Measurements from ENCODE around the gene LGALS3BP.
A peak's percentile ranks its signal among the peaks of the same experiment; 100 is the strongest.
"Not testable (repeated sequence)": the region's sequence is repeated elsewhere in the genome, so short reads cannot be mapped to it uniquely, and the experiment has no call there.

Gene LGALS3BP

GRCh38 chr17:78979780-78980623 lies at the start of gene LGALS3BP:
TSS of gene LGALS3BP (minus strand) at chr17:78979923. CDS start at chr17:78977191, 2,732 bp downstream.
- H3K4me3 Mint-ChIP-seq = peak within 1 kb of the TSS; percentile 72
- no peaks in the 10 kb centered on the region for H3K9me3 Mint-ChIP-seq (ENCODE audit: low read depth)
- no peaks in the 10 kb centered on the region for H3K27me3 Mint-ChIP-seq
- H3K4me1 Mint-ChIP-seq (ENCODE audit: low read depth) = peaks cover 15% of the 10 kb centered on the region
- H3K27ac Mint-ChIP-seq = peak within 1 kb of the TSS; percentile 81
- no peaks in the 10 kb centered on the region for H3K36me3 Mint-ChIP-seq

DNA sequence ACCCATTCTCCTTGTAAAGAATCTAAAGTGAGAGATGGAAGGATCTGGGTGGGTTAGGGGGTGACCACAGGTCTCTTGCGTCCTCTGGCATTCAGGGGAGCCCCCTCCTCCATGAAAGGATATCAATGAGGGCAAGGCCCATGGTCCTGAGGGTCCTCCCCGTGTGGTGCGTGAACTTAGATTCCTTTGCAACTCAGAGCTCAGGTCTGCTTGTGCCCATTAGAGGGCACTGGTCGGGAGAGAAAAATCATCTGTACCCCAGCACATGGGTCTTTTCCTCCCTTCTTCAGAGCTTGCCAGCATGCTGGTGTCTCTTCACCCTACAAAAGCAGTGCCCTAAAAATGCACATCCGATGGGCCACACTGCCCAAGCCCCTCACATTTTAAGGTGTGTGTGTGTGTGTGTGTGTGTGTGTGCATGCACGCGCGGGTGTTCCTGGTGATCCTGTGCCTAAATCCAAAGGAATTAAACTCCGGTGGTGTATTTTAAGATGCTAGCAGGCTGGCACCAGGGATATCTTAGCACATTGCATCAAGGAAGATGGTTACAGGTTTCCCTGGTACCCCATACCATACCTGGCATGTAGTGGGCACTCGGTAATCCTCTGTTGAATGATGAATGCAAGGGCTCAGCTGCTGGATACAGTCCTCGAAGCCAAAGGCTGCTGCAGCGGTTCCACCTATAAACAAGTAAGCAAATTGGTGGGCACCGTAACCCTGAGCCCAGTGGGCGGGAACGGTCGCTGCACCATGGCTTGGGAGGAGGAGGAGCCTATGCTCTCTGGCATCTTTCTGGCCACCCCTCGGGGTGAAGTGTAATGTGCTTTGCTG lies 49.0 kb upstream of the LGALS3BP start:
- no peaks in the 10 kb centered on the region for H3K36me3 Mint-ChIP-seq

GRCh38 chr17:79027925-79028491 lies 48.3 kb upstream of the LGALS3BP start:
- no peak overlapping the region for H3K27ac Mint-ChIP-seq
- peaks cover 7% of the 10 kb centered on the region for H3K4me1 Mint-ChIP-seq (ENCODE audit: low read depth)
- H3K9me3 Mint-ChIP-seq (ENCODE audit: low read depth) = no peaks in the 10 kb centered on the region
- peaks cover 2% of the 10 kb centered on the region for H3K27me3 Mint-ChIP-seq
- no peaks in the 10 kb centered on the region for H3K36me3 Mint-ChIP-seq
- H3K4me3 Mint-ChIP-seq = no peak overlapping the region

More for the DNA sequence above, 49.0 kb upstream of the LGALS3BP start:
- H3K27ac Mint-ChIP-seq = no peak overlapping the region
- H3K9me3 Mint-ChIP-seq (ENCODE audit: low read depth) = no peaks in the 10 kb centered on the region
- no peak overlapping the region for H3K4me3 Mint-ChIP-seq
- H3K4me1 Mint-ChIP-seq (ENCODE audit: low read depth) = peaks cover 5% of the 10 kb centered on the region
- H3K27me3 Mint-ChIP-seq = peaks cover 2% of the 10 kb centered on the region

DNA sequence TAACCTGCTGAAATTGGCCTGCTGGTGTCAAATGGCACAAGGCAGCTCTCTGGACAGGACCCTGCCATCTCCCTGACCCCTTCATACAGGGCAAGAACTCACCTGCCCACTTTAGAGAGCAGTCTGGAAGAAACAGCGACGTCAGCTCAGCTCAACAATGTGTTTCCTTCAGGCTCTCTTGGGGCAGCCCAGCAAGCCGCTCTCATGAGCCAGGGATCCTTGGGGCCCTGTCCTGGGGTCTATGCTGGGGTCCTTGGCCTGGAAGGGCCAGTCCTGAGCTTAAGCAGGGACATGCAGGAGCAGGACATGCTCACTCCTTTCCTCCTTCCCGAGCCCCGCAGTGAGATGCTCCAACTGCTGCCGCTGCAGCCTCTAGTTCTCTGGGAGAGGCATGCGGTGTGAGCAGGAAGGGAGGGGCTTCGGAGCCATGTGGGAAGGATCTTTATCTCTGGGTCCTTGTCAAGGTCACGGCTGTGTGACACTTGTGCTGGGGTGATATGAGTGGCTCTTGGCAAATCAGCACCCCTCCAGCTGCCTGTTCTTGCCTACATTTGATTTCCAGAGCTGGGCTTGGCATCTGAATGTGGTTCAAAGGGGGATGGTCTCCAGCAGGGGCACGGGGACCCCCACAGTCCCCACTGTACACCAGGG lies 47.7 kb upstream of the LGALS3BP start:
- no peaks in the 10 kb centered on the region for H3K9me3 Mint-ChIP-seq (ENCODE audit: low read depth)
- H3K27ac Mint-ChIP-seq = no peak overlapping the region
- no peaks in the 10 kb centered on the region for H3K36me3 Mint-ChIP-seq
- no peak overlapping the region for H3K4me3 Mint-ChIP-seq
- H3K27me3 Mint-ChIP-seq = peaks cover 2% of the 10 kb centered on the region
- H3K4me1 Mint-ChIP-seq (ENCODE audit: low read depth) = peaks cover 7% of the 10 kb centered on the region

- H3K36me3 Mint-ChIP-seq = no peaks in the 10 kb centered on the region
- no peak overlapping the region for H3K4me3 Mint-ChIP-seq
- peaks cover 2% of the 10 kb centered on the region for H3K27me3 Mint-ChIP-seq
- H3K27ac Mint-ChIP-seq = no peak overlapping the region
- no peaks in the 10 kb centered on the region for H3K9me3 Mint-ChIP-seq (ENCODE audit: low read depth)
- peaks cover 7% of the 10 kb centered on the region for H3K4me1 Mint-ChIP-seq (ENCODE audit: low read depth)
These were observed 46.9 kb upstream of the LGALS3BP start for GRCh38 chr17:79026376-79027273.

DNA sequence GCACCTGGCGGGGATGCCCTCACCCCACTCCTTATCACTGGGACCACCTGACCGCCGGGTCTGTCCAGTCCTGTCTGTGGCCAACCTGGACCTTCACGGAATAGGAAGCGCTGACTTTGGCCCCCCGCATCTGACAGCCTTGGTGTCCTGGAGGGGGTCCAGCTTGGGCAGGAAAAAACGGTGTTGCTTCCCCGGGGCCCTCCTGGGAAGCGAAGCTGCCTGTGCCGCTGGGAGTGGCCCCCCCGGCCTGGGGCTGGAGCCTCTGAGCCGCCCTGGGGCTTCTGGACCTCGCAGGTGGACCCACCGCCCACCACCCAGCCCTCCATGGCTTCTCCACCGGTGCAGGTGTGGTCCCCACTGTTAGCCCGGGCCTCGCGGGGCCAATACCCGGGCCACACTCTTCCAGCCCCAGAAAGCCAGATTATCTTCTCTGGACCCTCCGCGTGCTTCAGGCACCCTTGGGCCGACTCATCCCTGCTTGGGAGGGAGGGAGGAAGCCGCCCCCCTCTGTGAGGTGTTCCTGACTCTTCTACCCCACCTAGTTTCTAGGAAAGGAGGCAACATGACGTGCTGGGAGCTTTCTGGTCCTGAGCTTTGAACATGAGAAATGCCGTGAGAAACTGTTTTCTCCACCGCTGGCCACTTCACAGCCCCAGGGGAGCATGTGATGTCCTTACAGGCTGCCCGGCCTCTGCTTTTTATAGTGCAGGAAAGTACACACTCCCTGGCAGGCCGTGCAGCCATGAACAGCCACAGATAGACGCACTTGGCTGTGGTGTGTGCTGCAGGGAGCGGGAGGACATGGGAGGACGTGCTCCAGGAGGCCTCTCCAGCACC lies 45.4 kb upstream of the LGALS3BP start:
- H3K27ac Mint-ChIP-seq = no peak overlapping the region
- H3K27me3 Mint-ChIP-seq = peaks cover 2% of the 10 kb centered on the region
- H3K36me3 Mint-ChIP-seq = no peaks in the 10 kb centered on the region
- H3K4me1 Mint-ChIP-seq (ENCODE audit: low read depth) = peaks cover 7% of the 10 kb centered on the region
- H3K9me3 Mint-ChIP-seq (ENCODE audit: low read depth) = no peaks in the 10 kb centered on the region
- H3K4me3 Mint-ChIP-seq = peak overlapping the region; percentile 88

DNA sequence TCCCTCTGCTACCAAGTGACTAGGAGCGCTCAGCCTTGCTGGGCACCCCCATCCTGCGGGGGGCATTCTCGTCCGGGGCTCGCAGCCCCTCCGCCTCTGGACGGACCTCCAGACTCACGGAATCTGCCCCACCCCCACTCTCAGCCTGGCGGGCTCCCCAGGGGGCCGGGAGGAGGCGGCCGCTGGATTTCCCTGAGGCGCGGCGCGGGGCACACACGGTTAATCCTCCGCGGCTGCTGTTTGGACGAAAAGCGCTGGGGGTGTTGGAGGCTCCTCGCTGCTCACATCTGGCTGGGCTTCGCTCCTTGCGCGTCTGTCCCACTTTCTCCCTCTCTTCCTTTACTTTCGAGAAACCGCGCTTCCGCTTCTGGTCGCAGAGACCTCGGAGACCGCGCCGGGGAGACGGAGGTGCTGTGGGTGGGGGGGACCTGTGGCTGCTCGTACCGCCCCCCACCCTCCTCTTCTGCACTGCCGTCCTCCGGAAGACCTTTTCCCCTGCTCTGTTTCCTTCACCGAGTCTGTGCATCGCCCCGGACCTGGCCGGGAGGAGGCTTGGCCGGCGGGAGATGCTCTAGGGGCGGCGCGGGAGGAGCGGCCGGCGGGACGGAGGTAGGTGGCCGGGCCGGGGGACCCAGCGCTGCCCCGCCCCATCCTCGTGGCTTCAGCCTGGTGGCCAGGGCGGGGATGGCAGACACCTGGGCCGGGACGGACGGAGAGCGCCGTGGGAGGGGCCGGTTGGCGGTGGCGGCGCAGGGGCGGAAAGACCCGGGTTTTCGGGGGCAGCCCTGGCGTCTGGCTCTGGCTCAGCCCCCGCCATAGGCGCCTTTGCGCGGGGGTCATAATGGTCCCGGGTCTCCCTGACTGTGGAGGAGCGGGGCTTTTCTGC lies 44.4 kb upstream of the LGALS3BP start, which contains the start of gene C1QTNF1:
Gene C1QTNF1 (plus strand): TSS at position 284 of the 886 bp plus-strand sequence. CDS start 19,800 bp downstream, outside the sequence.
- no peaks in the 10 kb centered on the region for H3K36me3 Mint-ChIP-seq
- no peaks in the 10 kb centered on the region for H3K9me3 Mint-ChIP-seq (ENCODE audit: low read depth)
- H3K4me3 Mint-ChIP-seq = peak within 1 kb of the TSS; percentile 88
- H3K27ac Mint-ChIP-seq = no peak within 1 kb of the TSS
- peaks cover 4% of the 10 kb centered on the region for H3K27me3 Mint-ChIP-seq
- peaks cover 7% of the 10 kb centered on the region for H3K4me1 Mint-ChIP-seq (ENCODE audit: low read depth)

GRCh38 chr17:79023180-79023705 lies 43.5 kb upstream of the LGALS3BP start:
- peaks cover 4% of the 10 kb centered on the region for H3K27me3 Mint-ChIP-seq
- no peak overlapping the region for H3K27ac Mint-ChIP-seq
- H3K4me3 Mint-ChIP-seq = peak overlapping the region; percentile 88
- no peaks in the 10 kb centered on the region for H3K9me3 Mint-ChIP-seq (ENCODE audit: low read depth)
- H3K4me1 Mint-ChIP-seq (ENCODE audit: low read depth) = peaks cover 7% of the 10 kb centered on the region
- H3K36me3 Mint-ChIP-seq = no peaks in the 10 kb centered on the region

DNA sequence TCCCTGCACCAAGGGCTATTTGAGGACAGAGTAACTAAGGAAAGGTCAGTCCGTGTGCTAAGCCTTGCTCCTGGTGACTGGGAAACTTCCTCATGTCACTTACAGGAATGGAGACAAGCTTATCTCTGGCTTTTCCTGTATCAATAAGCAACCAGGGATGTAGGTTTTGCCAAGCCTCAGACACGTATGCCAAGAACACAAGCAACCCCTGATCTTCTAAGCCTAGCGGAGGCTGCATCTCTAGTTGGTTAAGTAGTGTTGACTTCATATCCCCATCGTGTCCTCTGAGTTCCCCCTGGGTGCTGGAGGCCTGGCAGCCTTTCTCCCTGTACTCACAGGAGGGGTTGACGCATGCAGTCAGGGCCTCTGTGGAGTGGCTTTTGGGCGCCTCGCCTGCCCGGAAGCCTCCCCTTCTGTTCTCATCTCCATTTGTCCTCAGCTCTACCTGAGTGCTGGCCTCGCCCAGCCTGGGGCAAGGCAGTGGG lies 42.8 kb upstream of the LGALS3BP start:
- H3K36me3 Mint-ChIP-seq = no peaks in the 10 kb centered on the region
- H3K27ac Mint-ChIP-seq = no peak overlapping the region
- peaks cover 4% of the 10 kb centered on the region for H3K27me3 Mint-ChIP-seq
- H3K9me3 Mint-ChIP-seq (ENCODE audit: low read depth) = no peaks in the 10 kb centered on the region
- peaks cover 7% of the 10 kb centered on the region for H3K4me1 Mint-ChIP-seq (ENCODE audit: low read depth)
- no peak overlapping the region for H3K4me3 Mint-ChIP-seq

- not testable (repeated sequence) for H3K27me3 Mint-ChIP-seq
These were observed 42.2 kb upstream of the LGALS3BP start for GRCh38 chr17:79021929-79022328.

GRCh38 chr17:79020631-79021301 lies 41.0 kb upstream of the LGALS3BP start:
- H3K4me1 Mint-ChIP-seq (ENCODE audit: low read depth) = peaks cover 7% of the 10 kb centered on the region
- peaks cover 1% of the 10 kb centered on the region for H3K27me3 Mint-ChIP-seq
- H3K27ac Mint-ChIP-seq = no peak overlapping the region
- H3K36me3 Mint-ChIP-seq = no peaks in the 10 kb centered on the region
- H3K4me3 Mint-ChIP-seq = no peak overlapping the region
- no peaks in the 10 kb centered on the region for H3K9me3 Mint-ChIP-seq (ENCODE audit: low read depth)

More at GRCh38 chr17:79021929-79022328, 42.2 kb upstream of the LGALS3BP start:
- H3K36me3 Mint-ChIP-seq; H3K27ac Mint-ChIP-seq; H3K4me3 Mint-ChIP-seq; H3K9me3 Mint-ChIP-seq (ENCODE audit: low read depth); H3K4me1 Mint-ChIP-seq (ENCODE audit: low read depth): not testable (repeated sequence)
